Ascending aorta (tissue), 2 donors: Measurements from ENCODE around the gene GSTCD. TPM values are rescaled to one million over a fixed set of nuclear protein-coding genes. Genes with fewer than 3 reads are reported as not detected.
"Not testable (repeated sequence)": the region's sequence is repeated elsewhere in the genome, so short reads cannot be mapped to it uniquely, and the experiment has no call there.

Experiments
- DNase-seq, 2 donors: peaks; one replicate each; pipeline ENCODE4 v3.0.0-alpha.2; 2019; ENCODE audit warnings: low spot score in 2 of 2
- H3K27ac ChIP-seq, 2 donors: fragments of 200-600 bp; sonication (generic); one replicate each; pipeline ENCODE4 v1.5.1; 2016 to 2017; ENCODE audit warnings: mild to moderate bottlenecking in 1 of 2
- H3K27me3 ChIP-seq: fragments of 200-600 bp; sonication (generic); one replicate; pipeline ENCODE4 v1.5.1; 2017
- H3K36me3 ChIP-seq, 2 donors: fragments of 200-600 bp; sonication (generic); one replicate each; pipeline ENCODE4 v1.5.1; 2016
- H3K4me1 ChIP-seq, 2 donors: fragments of 200-600 bp; sonication (generic); one replicate each; pipeline ENCODE4 v1.5.1; 2016 to 2017; ENCODE audit warnings: mild to moderate bottlenecking in 1 of 2
- H3K4me3 ChIP-seq, 2 donors: fragments of 200-600 bp; sonication (generic); one replicate each; pipeline ENCODE4 v1.5.1; 2016 to 2017; ENCODE audit warnings: mild to moderate bottlenecking in 1 of 2
- H3K9me3 ChIP-seq, 2 donors: fragments of 200-600 bp; sonication (generic); one replicate each; pipeline ENCODE4 v1.5.1; 2016
- intact Hi-C: fragments of 100-400 bp; cut with DNase I; formaldehyde crosslinking; loops from one replicate; pipeline ENCODE4 v1.15.1; 2023
- total RNA-seq: library from RNA; depleted of rRNA; stranded (reverse); fragments of >200 nt; gene quantifications from one replicate; pipeline ENCODE4 v1.1.0, GENCODE V29; 2016
- TF ChIP-seq, protein P1 (sequence below), 3 experiments: fragments of 200-600 bp in 2 of 3; fragments of 450-650 bp in 1 of 3; sonication (generic) in 2 of 3; IDR thresholded peaks; one replicate each; pipeline ENCODE4 v1.5.1; 2016 to 2019; ENCODE audit warnings: antibody characterized with exemption in 3 of 3, mild to moderate bottlenecking in 1 of 3, moderate library complexity in 1 of 3

GSTCD gene
- total RNA-seq, 1 donor from 2014 or later, result 4.4 TPM

- TF ChIP-seq, protein P1, sequence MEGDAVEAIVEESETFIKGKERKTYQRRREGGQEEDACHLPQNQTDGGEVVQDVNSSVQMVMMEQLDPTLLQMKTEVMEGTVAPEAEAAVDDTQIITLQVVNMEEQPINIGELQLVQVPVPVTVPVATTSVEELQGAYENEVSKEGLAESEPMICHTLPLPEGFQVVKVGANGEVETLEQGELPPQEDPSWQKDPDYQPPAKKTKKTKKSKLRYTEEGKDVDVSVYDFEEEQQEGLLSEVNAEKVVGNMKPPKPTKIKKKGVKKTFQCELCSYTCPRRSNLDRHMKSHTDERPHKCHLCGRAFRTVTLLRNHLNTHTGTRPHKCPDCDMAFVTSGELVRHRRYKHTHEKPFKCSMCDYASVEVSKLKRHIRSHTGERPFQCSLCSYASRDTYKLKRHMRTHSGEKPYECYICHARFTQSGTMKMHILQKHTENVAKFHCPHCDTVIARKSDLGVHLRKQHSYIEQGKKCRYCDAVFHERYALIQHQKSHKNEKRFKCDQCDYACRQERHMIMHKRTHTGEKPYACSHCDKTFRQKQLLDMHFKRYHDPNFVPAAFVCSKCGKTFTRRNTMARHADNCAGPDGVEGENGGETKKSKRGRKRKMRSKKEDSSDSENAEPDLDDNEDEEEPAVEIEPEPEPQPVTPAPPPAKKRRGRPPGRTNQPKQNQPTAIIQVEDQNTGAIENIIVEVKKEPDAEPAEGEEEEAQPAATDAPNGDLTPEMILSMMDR (IDR thresholded peaks at IDR 0.05), result no peak
- peaks cover 25 to 54% of the 10 kb centered on the region in 2 donors for H3K36me3 ChIP-seq
These were observed 22.0 kb upstream of the GSTCD start for GRCh38 chr4:105686571-105686970.

GRCh38 chr4:105694812-105695211 is 13.8 kb upstream of the GSTCD start:
- not testable (repeated sequence) for H3K4me1 ChIP-seq, H3K9me3 ChIP-seq, H3K4me3 ChIP-seq, H3K27me3 ChIP-seq, H3K27ac ChIP-seq, DNase-seq
- H3K36me3 ChIP-seq, result peaks cover 38 to 54% of the 10 kb centered on the region in 2 donors
- intact Hi-C loops, result loop anchor here (2.0 kb wide), 1 partner anchor 16 kb away; no protein-coding TSS in a partner anchor

More at GRCh38 chr4:105686571-105686970, 22.0 kb upstream of the GSTCD start:
- H3K4me3 ChIP-seq, result no peak overlapping the region
- H3K27ac ChIP-seq, result no peak overlapping the region
- no peaks in the 10 kb centered on the region for H3K27me3 ChIP-seq
- DNase-seq, result no peak
- intact Hi-C loops, result loop anchor here (10.0 kb wide), 1 partner anchor 162 kb away; no protein-coding TSS in a partner anchor
- no peaks in the 10 kb centered on the region for H3K4me1 ChIP-seq
- no peaks in the 10 kb centered on the region for H3K9me3 ChIP-seq

DNA sequence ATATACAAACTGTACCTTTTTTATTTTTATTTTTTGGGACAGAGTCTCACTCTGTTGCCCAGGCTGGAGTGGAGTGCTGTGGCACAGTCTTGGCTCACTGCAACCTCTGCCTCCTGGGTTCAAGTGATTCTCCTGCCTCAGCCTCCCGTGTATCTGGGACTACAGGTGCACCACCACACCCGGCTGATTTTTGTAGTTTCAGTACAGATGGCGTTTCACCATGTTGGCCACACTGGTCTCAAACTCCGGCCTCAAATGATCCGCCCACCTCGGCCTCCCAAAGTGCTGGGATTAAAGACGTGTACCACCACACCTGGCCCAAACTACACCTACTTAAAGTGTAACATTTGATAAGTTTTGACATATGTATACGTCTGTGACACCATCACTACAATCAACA is 12.8 kb upstream of the GSTCD start:
- peaks cover 29 to 49% of the 10 kb centered on the region in 2 donors for H3K36me3 ChIP-seq
- not testable (repeated sequence) for H3K27ac ChIP-seq, DNase-seq, H3K4me1 ChIP-seq, H3K27me3 ChIP-seq, H3K4me3 ChIP-seq, H3K9me3 ChIP-seq
- intact Hi-C loops, result loop anchor here (2.0 kb wide), 1 partner anchor 17 kb away; no protein-coding TSS in a partner anchor

DNA sequence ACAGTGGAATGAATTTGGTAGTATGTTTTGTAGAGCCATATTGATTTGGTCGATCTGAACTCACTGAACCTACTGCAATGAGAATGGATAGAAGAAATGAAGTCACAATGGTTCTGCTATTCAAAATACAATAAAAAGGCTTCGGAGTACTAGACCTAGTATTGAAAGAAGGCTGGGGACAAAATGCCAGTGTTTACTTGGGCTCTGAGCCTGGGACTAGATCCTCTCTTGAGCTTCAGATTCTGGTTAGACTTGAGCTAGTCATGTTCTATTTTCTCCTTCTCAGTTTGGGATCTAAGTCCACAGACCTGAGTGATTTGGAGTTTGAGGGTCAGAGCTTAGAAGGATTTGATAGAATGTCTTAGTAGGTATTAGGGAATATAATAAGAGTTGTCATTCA is 10.0 kb upstream of the GSTCD start:
- H3K27me3 ChIP-seq, result no peaks in the 10 kb centered on the region
- H3K4me3 ChIP-seq, result no peak overlapping the region
- no peak for DNase-seq
- no peaks in the 10 kb centered on the region for H3K9me3 ChIP-seq
- no peaks in the 10 kb centered on the region for H3K4me1 ChIP-seq
- TF ChIP-seq, protein P1 (IDR thresholded peaks at IDR 0.05), result no peak
- intact Hi-C loops, result no loop called here
- H3K36me3 ChIP-seq, result peaks cover 10 to 32% of the 10 kb centered on the region in 2 donors
- no peak overlapping the region for H3K27ac ChIP-seq

DNA sequence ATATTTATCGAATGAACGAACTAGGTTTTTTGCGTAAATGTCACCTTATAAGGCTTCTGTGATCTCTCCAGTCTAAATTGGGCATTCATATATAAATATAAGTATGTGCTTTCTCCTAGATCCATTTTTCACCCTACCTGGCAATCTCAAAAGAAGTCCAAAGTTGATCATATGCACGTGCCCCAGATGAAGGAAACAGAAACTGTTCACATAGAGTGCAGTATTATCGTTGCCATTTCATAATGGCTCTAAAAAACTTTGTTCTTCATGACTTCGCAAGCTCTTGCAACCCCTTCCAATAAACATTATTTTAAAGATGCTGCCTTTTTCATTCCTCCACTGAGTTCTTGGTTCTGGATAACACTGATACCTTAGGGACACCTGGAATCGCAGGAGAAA is 803 bp upstream of the GSTCD start:
- no peak for DNase-seq
- H3K4me1 ChIP-seq, result peaks cover 7 to 18% of the 10 kb centered on the region in 2 donors
- no peaks in the 10 kb centered on the region for H3K9me3 ChIP-seq
- intact Hi-C loops, result loop anchor here (5.0 kb wide), 4 partner anchors 190 to 610 kb away; partner anchors contain the start of genes AIMP1, NPNT, PPA2 and TBCK
- no peaks in the 10 kb centered on the region for H3K36me3 ChIP-seq
- H3K27ac ChIP-seq, result peak overlapping the region; percentile 84 to 90
- TF ChIP-seq, protein P1 (IDR thresholded peaks at IDR 0.05), result no peak
- H3K27me3 ChIP-seq, result no peaks in the 10 kb centered on the region
- H3K4me3 ChIP-seq, result peak overlapping the region; percentile 76 to 87

- intact Hi-C loops, result loop anchor here (5.0 kb wide), 4 partner anchors 188 to 608 kb away; partner anchors contain the start of genes AIMP1, NPNT, PPA2 and TBCK
- H3K36me3 ChIP-seq, result no peaks in the 10 kb centered on the region
These were observed 482 bp downstream of the GSTCD start for GRCh38 chr4:105709081-105709450.

More at GRCh38 chr4:105709081-105709450, 482 bp downstream of the GSTCD start:
- Histone ChIP-seq H3K27ac (peak overlapping the region; percentile 84 to 90), H3K4me1 (peaks cover 7 to 20% of the 10 kb centered on the region in 2 donors), H3K27me3 (no peaks in the 10 kb centered on the region), H3K4me3 (peak overlapping the region; percentile 76 to 87), H3K9me3 (no peaks in the 10 kb centered on the region)
- DNase-seq, result no peak
- TF ChIP-seq, protein P1 (IDR thresholded peaks at IDR 0.05), result no peak
